ENCODE data around the gene FYN. TPM values are rescaled to one million over a fixed set of nuclear protein-coding genes. Genes with fewer than 3 reads are reported as not detected.

FYN gene
- polyA plus RNA-seq, 4 donors: 17.9 to 33.8 (median 24.8) TPM

DNA sequence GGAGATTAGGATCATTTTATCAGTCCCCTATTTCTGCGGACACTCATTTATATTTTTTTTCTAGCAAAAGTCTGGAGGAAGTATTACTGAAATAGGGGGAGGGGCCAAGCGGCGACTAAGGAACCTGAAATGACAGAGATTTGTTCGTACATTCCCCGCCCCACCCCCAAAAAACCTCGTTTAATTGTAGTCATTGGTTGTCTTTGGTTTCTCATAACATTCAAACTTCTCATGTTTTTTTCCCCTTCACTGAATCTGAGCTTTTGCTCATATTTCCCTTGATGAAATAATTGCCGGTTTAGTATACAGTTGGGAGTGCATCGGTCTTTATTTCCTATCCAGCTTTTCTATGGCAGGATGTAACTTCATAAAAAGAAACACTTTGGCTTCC, 768 bp upstream of the FYN start:
- FAIRE-seq: no peak
- Histone ChIP-seq H3K36me3 (ENCODE audit: control insufficient read depth in 3 of 3, insufficient read depth in 2 of 3, low read depth in 1 of 3, low read length in 3 of 3) (no peaks in the 10 kb centered on the region), H3K27me3 (ENCODE audit: control insufficient read depth in 3 of 3, insufficient read depth in 3 of 3, low read length in 3 of 3) (peaks cover 0 to 5% (median 0%) of the 10 kb centered on the region in 3 donors), H3K9me3 (ENCODE audit: control insufficient read depth in 2 of 2, insufficient read depth in 1 of 2, low read depth in 1 of 2, low read length in 1 of 2) (peaks cover 0 to 6% of the 10 kb centered on the region in 2 donors), H3K4me3 (ENCODE audit: low read depth in 1 of 3, low read length in 3 of 3) (peak overlapping the region in 2 of 3 donors; percentile 64 to 76), H3K4me1 (ENCODE audit: control insufficient read depth in 3 of 3, insufficient read depth in 2 of 3, low read depth in 1 of 3, low read length in 2 of 3) (peaks cover 0 to 11% (median 8%) of the 10 kb centered on the region in 3 donors), H3K27ac (ENCODE audit: low read depth in 1 of 3, low read length in 2 of 3) (peak overlapping the region in 1 of 3 donors; percentile 31)
- no peak for DNase-seq
- 9 to 11% (median 9%) methylated on average over 8 of the region's 8 CpGs for WGBS, 3 donors

DNA sequence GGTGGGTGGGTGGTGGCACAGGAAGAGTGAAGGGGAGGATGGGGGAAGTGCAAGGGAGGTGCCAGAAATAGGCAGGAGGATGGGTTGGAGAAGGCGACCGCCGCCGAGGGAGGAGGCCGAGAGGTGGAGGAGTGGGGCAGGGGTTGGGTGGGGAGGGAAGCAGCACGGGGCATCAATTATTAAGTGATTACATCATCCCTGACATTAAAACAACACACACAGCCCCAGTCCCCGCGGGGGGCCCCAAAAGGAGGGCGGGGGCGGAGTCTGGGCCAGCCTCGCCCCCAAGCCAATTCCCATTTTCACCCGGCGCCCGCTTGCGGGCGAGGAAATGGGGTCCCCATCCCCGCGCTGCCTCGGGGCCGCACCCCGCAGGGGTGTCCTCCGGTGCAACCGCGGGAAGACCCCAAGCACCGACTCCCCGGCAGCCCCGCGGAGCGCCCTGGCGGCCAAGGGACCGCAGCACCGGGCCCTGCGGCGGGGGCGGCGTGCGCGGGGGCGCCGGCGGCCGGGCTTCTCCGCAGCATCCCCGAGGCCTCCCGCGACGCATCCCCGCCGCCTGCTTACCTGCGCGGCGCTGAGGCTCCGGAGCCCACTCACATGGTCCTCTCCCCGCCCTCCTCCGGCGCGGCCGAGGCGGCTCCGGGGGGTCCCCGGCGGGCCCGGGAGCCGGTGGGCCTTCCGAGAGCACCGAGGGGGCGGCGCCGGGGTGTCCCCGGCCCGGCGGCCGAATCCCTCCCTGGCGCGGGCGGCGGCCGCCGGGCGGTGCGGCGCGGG, 663 bp downstream of the FYN start:
- H3K27me3 ChIP-seq (ENCODE audit: control insufficient read depth in 3 of 3, insufficient read depth in 3 of 3, low read length in 3 of 3): peaks cover 0 to 5% (median 0%) of the 10 kb centered on the region in 3 donors
- 0 to 2% (median 1%) methylated on average over 33 to 83 of the region's 83 CpGs for WGBS, 3 donors
- H3K36me3 ChIP-seq (ENCODE audit: control insufficient read depth in 3 of 3, insufficient read depth in 2 of 3, low read depth in 1 of 3, low read length in 3 of 3): no peaks in the 10 kb centered on the region
- H3K4me3 ChIP-seq (ENCODE audit: low read depth in 1 of 3, low read length in 3 of 3): peak overlapping the region; percentile 64 to 90 (median 76)
- DNase-seq (peak; percentile 11 to 47), FAIRE-seq (no peak)
- peak overlapping the region; percentile 75 to 91 (median 75) for H3K27ac ChIP-seq (ENCODE audit: low read depth in 1 of 3, low read length in 2 of 3)
- H3K9me3 ChIP-seq (ENCODE audit: control insufficient read depth in 2 of 2, insufficient read depth in 1 of 2, low read depth in 1 of 2, low read length in 1 of 2): peaks cover 0 to 6% of the 10 kb centered on the region in 2 donors
- H3K4me1 ChIP-seq (ENCODE audit: control insufficient read depth in 3 of 3, insufficient read depth in 2 of 3, low read depth in 1 of 3, low read length in 2 of 3): peaks cover 0 to 13% (median 8%) of the 10 kb centered on the region in 3 donors

DNA sequence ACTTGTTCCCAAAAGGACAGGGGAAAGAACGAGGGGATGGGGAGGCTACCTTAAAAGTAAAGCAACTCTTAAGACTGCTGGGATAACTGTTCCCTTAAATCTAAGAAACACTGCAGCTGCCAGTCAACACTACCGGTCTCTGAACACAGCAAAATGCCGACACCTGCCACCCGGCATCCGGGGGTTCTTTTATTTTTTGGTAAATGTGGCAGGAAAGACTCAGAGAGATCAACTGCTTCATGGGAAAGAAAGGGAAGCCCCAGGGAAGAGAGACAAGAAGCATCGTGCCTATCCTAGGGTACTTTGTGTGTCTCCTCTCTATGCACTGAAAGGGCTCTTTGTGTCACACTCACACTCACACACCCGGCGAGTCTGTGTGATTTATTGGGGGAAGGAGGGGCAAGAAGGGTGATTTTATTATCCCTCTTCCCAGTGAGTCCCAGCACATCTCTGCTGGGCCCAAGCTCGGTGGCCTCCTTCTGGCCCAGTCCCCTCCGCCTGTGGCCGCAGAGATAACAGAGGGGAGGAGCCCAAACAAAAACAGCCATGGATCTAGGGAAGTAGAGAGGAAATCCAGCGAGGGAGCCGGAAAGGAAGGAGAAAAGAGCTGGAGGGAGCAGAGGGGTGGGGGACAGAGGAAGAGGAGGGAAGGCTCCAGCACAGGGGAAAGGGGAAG, 1.4 kb downstream of the FYN start:
- Histone ChIP-seq H3K9me3 (ENCODE audit: control insufficient read depth in 2 of 2, insufficient read depth in 1 of 2, low read depth in 1 of 2, low read length in 1 of 2) (peaks cover 0 to 6% of the 10 kb centered on the region in 2 donors), H3K4me1 (ENCODE audit: control insufficient read depth in 3 of 3, insufficient read depth in 2 of 3, low read depth in 1 of 3, low read length in 2 of 3) (peaks cover 0 to 13% (median 8%) of the 10 kb centered on the region in 3 donors), H3K27ac (ENCODE audit: low read depth in 1 of 3, low read length in 2 of 3) (peak overlapping the region; percentile 54 to 91 (median 75)), H3K4me3 (ENCODE audit: low read depth in 1 of 3, low read length in 3 of 3) (peak overlapping the region; percentile 64 to 90 (median 76)), H3K27me3 (ENCODE audit: control insufficient read depth in 3 of 3, insufficient read depth in 3 of 3, low read length in 3 of 3) (peaks cover 0 to 5% (median 0%) of the 10 kb centered on the region in 3 donors), H3K36me3 (ENCODE audit: control insufficient read depth in 3 of 3, insufficient read depth in 2 of 3, low read depth in 1 of 3, low read length in 3 of 3) (no peaks in the 10 kb centered on the region)
- FAIRE-seq (no peak), DNase-seq (peak; percentile 11 to 52)
- 3 to 4% (median 3%) methylated on average over 13 of the region's 13 CpGs for WGBS, 3 donors

DNA sequence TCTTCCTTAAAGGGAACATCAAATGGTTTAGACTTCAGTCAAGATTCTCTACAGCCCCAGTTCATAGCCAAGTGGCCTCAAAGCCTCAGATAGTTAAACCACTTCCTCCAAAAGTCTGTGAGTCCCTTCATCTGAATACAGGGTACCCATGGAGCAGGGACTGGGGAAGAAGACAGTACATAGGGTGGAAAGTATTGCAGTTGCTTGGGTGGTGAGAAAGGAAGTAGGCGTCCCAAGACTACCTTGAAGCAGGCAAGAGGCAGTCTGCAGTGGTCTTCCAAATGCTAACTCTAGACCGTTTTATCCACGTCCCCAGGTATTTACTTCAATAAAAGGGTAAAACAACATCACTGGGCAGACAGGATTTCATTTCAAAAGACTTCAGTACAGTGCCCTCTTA, 2.0 kb downstream of the FYN start:
- DNase-seq: peak; percentile 22 to 50
- FAIRE-seq: no peak
- H3K4me1 ChIP-seq (ENCODE audit: control insufficient read depth in 3 of 3, insufficient read depth in 2 of 3, low read depth in 1 of 3, low read length in 2 of 3): peaks cover 0 to 13% (median 8%) of the 10 kb centered on the region in 3 donors

DNA sequence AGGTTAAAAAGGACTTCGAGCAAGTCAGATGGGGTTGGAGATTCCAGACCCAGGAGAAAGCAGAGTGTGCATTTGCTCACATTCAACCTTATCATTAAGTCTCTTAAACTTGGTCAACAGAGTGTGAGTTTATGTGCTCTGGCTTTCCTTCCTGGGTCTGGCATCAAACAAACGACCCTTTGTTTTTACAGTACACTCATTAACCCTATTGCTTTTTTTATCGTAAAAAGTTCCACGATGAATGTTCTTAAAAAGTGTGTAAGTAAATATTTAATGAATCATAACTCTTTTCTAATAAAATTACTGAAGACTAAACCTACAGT, 2.5 kb downstream of the FYN start:
- FAIRE-seq: no peak
- Histone ChIP-seq H3K4me3 (ENCODE audit: low read depth in 1 of 3, low read length in 3 of 3) (peak overlapping the region in 1 of 3 donors; percentile 20), H3K9me3 (ENCODE audit: control insufficient read depth in 2 of 2, insufficient read depth in 1 of 2, low read depth in 1 of 2, low read length in 1 of 2) (peaks cover 0 to 6% of the 10 kb centered on the region in 2 donors), H3K27ac (ENCODE audit: low read depth in 1 of 3, low read length in 2 of 3) (peak overlapping the region in 1 of 3 donors; percentile 24), H3K27me3 (ENCODE audit: control insufficient read depth in 3 of 3, insufficient read depth in 3 of 3, low read length in 3 of 3) (peaks cover 0 to 5% (median 0%) of the 10 kb centered on the region in 3 donors), H3K36me3 (ENCODE audit: control insufficient read depth in 3 of 3, insufficient read depth in 2 of 3, low read depth in 1 of 3, low read length in 3 of 3) (no peaks in the 10 kb centered on the region), H3K4me1 (ENCODE audit: control insufficient read depth in 3 of 3, insufficient read depth in 2 of 3, low read depth in 1 of 3, low read length in 2 of 3) (peaks cover 0 to 13% (median 8%) of the 10 kb centered on the region in 3 donors)
- 10 to 27% (median 12%) methylated on average over 4 of the region's 4 CpGs for WGBS, 3 donors
- peak in 1 of 2 donors; percentile 22 for DNase-seq

More for the DNA sequence above, 2.0 kb downstream of the FYN start:
- Histone ChIP-seq H3K9me3 (ENCODE audit: control insufficient read depth in 2 of 2, insufficient read depth in 1 of 2, low read depth in 1 of 2, low read length in 1 of 2) (peaks cover 0 to 6% of the 10 kb centered on the region in 2 donors), H3K27me3 (ENCODE audit: control insufficient read depth in 3 of 3, insufficient read depth in 3 of 3, low read length in 3 of 3) (peaks cover 0 to 5% (median 0%) of the 10 kb centered on the region in 3 donors), H3K27ac (ENCODE audit: low read depth in 1 of 3, low read length in 2 of 3) (peak overlapping the region in 2 of 3 donors; percentile 75 to 91), H3K36me3 (ENCODE audit: control insufficient read depth in 3 of 3, insufficient read depth in 2 of 3, low read depth in 1 of 3, low read length in 3 of 3) (no peaks in the 10 kb centered on the region), H3K4me3 (ENCODE audit: low read depth in 1 of 3, low read length in 3 of 3) (peak overlapping the region in 1 of 3 donors; percentile 64)
- 24 to 41% (median 30%) methylated on average over 3 of the region's 3 CpGs for WGBS, 3 donors

DNA sequence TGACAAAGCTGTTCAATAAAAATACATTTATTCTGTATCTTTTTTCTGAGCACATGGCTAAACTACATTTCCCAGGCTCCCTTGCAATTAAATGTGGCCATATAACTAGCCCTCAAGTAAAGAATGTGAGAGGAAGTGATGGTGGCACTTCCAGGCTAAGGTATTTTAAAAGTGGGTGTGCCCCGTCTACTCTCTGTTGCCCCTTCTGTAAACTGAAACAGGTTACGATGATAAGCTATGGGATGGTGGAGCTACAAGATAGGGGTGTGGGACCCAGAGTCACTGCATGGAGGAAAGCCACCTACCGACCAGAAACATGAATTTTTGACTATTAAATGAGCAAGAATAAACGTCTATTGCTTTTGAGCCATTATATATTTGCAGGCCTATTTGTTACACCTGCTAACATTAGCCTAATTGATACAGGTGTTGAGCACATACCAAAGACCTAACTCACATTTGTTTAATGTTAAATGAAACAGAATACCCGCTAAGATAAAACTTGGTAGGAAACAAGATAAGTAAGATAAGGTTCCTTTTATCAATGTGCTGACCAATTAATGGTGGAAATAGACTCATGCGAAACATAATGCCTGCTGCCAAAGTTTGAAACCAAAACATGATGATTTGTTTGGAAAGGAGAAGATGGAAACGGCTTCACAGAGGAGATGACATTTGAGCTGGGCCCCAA, 3.1 kb downstream of the FYN start:
- H3K4me3 ChIP-seq (ENCODE audit: low read depth in 1 of 3, low read length in 3 of 3): peak overlapping the region in 1 of 3 donors; percentile 20
- FAIRE-seq: no peak
- 24 to 45% (median 31%) methylated on average over 7 of the region's 7 CpGs for WGBS, 3 donors

DNA sequence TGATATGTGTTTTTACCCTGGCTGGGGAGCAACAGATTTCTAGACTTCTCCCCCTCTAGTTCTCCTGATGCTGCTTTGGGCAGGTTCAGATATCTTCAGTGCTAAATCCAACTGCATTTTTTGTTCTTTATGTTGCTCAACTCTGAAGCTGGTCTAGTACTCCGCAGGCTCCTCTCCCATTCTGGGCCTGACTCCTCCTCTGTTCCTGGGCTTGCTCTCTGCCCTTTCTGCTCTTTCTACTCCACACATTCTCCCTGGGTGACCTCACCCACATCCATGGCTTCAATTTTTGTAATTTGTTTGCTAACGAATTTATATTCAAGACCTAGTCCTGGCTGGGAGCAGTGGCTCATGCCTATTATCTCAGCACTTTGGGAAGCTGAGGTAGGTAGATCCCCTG, 6.4 kb downstream of the FYN start:
- 77 to 83% (median 79%) methylated on average over 2 of the region's 2 CpGs for WGBS, 3 donors
- Histone ChIP-seq H3K27ac (ENCODE audit: low read depth in 1 of 3, low read length in 2 of 3) (no peak overlapping the region), H3K27me3 (ENCODE audit: control insufficient read depth in 3 of 3, insufficient read depth in 3 of 3, low read length in 3 of 3) (no peaks in the 10 kb centered on the region), H3K36me3 (ENCODE audit: control insufficient read depth in 3 of 3, insufficient read depth in 2 of 3, low read depth in 1 of 3, low read length in 3 of 3) (no peaks in the 10 kb centered on the region), H3K4me3 (ENCODE audit: low read depth in 1 of 3, low read length in 3 of 3) (no peak overlapping the region), H3K4me1 (ENCODE audit: control insufficient read depth in 3 of 3, insufficient read depth in 2 of 3, low read depth in 1 of 3, low read length in 2 of 3) (peaks cover 0 to 13% (median 6%) of the 10 kb centered on the region in 3 donors), H3K9me3 (ENCODE audit: control insufficient read depth in 2 of 2, insufficient read depth in 1 of 2, low read depth in 1 of 2, low read length in 1 of 2) (peaks cover 0 to 6% of the 10 kb centered on the region in 2 donors)
- FAIRE-seq (no peak), DNase-seq (no peak)

More for the DNA sequence above, 3.1 kb downstream of the FYN start:
- peak in 1 of 2 donors; percentile 7 for DNase-seq
- Histone ChIP-seq H3K9me3 (ENCODE audit: control insufficient read depth in 2 of 2, insufficient read depth in 1 of 2, low read depth in 1 of 2, low read length in 1 of 2) (peaks cover 0 to 6% of the 10 kb centered on the region in 2 donors), H3K27me3 (ENCODE audit: control insufficient read depth in 3 of 3, insufficient read depth in 3 of 3, low read length in 3 of 3) (peaks cover 0 to 5% (median 0%) of the 10 kb centered on the region in 3 donors), H3K36me3 (ENCODE audit: control insufficient read depth in 3 of 3, insufficient read depth in 2 of 3, low read depth in 1 of 3, low read length in 3 of 3) (no peaks in the 10 kb centered on the region), H3K4me1 (ENCODE audit: control insufficient read depth in 3 of 3, insufficient read depth in 2 of 3, low read depth in 1 of 3, low read length in 2 of 3) (peaks cover 0 to 13% (median 8%) of the 10 kb centered on the region in 3 donors), H3K27ac (ENCODE audit: low read depth in 1 of 3, low read length in 2 of 3) (peak overlapping the region in 1 of 3 donors; percentile 24)
